GM21381 (cell line): ENCODE measurements around the gene MEI1.
"Not testable (repeated sequence)": the region's sequence is repeated elsewhere in the genome, so short reads cannot be mapped to it uniquely, and the experiment has no call there.

Experiments used
- ATAC-seq: cut with Tn5 transposase; IDR thresholded peaks from one replicate; pipeline ENCODE4 v1.9.1; 2021; ENCODE audit warnings: mild to moderate bottlenecking, moderate library complexity; ENCODE audit not compliant: unreplicated experiment

The MEI1 gene

DNA sequence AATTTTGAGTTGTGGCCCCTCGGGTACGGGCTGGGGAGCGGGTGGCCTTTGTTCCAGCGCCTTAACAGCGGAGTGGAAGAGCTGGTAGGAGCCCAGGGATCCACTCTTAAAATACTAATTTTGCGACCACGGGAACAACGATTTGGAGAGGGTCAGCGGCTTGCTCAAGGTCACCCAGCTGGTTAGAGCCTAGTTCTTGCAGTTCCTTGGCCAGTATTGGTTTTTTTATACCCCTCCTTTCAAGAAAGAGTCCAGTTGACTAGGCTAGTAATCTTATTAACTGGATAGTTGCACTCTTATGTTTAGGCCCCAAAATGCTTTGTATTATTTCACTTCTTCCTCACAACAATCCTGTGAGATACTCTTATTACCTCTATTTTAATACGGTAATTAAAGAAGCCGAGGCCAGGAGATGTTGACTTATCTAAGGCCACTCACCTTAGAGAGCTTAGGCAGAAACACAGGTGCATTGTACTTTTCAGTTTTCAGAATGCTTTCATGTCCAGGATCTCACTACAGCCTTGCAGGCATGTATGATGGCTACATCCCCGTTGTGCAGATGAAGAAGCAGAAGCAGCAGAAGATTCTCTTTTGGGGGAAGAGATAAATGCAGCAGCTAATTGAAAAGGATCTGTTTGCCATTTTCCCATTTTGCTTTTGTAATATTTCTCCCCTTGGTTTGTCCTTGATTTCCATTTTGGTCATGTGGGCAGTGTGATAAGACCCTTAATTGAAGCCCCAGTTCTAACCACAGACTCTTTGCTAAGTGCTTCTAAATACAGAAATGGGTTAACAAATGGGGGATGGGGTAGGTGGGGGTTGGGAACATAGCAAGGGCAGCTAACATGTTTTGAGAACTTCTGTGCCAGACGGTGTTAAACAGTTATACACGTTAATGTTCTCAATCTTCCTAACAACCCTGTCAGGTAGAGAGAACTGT, 135.0 kb downstream of the MEI1 start:
- no peak for ATAC-seq

DNA sequence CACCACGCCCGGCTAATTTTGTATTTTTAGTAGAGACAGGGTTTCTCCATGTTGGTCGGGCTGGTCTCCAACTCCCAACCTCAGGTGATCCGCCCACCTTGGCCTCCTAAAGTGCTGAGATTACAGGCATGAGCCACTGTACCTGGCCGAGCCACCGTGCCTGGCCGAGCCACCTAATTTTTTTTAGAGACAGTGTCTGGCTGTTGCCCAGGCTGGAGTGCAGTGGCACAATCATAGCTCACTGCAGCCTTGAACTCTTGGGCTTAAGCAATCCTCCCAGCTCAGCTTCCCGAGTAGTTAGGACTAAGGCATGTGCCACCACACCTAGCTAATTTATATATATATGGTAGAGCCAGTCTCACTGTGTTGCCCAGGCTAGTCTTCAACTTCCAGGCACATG, 136.2 kb downstream of the MEI1 start:
- not testable (repeated sequence) for ATAC-seq

DNA sequence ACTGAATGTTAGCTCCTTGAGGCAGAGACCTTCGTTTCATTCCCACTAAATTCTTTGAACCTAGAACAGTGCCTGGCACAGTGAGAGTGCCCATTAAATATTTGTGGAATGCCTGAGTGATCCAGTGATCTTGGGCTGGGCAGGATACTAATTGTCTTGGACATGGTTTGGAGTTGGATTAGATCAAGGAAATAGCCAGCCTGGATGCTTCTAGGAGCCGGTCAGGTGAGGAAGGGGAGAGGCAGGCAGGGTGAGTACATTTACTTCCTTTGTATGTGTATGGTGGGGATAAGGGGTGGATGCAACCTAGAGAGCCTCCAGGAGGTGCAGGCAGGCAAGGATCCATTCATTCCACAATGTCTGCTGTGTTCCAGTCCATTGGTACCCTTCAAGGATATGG, 137.2 kb downstream of the MEI1 start:
- no peak for ATAC-seq

DNA sequence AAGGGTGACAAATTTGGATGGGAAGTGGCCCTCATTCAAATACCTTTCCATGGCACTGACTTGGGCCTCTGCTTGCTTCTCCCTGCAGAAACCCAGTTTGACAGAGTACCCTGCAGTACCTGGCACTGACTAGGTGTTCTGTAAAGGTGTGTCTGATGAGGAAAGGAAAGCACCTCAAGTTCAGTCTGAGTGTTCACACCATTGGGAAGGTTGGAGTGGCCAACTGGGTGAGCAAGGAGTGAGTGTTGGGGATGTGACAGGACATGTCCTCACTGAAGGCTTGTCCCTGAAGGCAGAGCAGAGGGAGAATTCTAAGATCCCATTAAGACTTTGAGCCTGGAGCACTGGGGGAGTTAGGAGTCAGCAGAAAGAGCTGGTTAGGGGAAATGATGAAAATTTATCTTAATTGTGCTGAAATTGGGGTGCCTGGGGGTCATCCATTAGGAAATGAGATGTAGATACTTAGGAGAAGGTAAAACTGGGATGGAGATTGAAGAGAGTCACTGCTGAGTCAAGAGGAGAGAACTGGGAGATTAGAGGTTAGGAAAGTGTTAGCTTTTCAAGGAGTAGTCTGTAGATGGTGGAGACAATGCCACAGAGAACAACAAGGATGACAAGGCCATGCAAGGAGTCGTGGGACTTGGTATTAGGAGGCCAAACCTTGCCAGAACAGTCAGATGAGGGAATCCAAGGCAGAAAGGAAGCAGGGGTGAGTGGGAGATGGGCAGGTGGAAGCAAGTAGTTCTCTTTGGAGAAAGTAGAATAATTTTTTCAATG, 139.7 kb downstream of the MEI1 start:
- ATAC-seq = no peak

DNA sequence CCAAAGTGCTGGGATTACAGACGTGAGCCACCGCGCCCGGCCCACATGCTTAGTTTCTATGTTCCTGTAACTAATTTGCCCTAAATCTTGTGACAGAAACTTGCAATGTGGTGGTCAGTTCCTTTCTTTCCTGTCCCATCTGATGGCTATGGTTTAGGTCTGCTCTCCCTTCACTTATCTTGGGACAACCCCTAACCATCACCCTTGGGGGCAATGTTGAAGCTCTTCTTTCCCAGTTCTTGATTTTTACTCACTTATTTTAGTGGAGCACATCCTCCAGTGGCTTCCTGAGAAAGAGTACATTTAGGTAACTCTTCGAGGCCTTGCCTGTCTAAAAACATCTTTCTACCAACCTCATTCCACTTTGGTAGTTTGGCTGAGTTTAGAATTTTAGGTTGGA, 140.9 kb downstream of the MEI1 start:
- ATAC-seq = no peak

DNA sequence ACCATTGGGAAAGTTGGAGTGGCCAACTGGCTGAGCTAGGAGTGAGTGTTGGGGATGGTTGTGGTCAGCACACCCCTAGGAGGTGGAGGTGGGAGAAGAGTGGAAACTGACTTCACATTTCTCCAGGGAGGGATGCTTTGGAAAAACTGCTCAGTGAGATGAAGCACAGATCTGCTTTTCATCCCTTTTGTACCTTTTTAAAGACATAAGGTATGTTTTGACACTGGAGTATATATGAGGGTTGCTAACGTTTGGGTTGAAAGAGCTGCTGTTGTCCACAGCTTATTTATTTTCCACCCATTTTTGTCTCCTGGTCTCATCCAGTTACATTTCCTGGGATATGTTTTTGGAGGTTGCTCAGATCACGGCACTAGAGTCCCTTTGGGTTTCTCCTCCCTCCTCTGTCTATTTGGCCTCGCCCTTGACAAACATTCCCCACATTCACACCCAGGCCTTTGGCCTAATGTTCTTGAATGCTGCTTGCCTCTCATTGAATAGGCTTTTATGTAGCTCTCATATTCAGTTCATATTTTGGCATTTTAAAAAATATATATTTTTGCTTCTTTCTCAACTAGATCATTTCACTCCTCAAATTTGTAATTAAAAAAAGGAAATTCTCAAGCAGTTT, 141.9 kb downstream of the MEI1 start:
- ATAC-seq = no peak

DNA sequence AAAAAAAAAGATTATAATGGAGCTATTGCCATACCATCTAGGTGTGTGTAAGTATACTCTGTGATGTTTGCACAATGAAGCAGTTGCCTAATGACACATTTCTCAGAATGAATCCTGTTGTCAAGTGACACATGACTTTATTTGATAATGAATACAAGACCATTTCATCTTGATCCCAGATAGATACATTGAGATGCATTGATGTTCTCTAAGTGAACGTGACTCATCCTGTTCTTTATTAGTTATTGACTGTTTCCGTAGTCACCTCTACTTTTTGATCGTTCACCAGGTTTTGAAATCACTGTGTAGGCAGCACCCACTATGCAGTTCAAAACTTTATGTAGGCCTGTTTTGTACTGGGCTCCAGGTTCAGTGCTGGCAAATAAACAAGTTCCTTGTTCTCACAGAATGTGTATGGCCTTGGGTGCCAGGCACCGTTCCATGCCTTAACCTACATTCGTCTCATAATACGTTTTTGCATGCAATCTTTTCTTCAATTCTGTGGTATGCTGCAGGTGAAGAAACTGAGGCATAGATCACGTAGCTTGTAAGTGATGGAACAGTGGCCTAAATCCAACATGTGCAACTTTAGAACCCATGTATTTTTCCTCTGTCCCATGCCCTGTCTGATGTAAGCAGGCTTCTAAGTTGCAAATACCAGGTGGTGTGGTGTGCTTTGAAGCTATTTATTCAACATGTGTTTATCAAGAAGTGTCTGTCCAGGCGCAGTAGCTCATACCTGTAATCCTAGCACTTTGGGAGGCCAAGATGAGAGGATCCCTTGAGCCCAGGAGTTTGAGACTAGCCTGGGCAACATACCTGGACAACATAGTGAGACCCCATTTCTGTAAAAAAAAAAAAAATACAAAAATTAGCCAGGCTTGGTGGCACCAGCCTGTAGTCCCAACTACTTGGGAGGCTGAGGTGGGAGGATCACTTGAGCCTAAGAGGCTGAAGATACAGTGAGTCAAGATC, 144.0 kb downstream of the MEI1 start:
- no peak for ATAC-seq

DNA sequence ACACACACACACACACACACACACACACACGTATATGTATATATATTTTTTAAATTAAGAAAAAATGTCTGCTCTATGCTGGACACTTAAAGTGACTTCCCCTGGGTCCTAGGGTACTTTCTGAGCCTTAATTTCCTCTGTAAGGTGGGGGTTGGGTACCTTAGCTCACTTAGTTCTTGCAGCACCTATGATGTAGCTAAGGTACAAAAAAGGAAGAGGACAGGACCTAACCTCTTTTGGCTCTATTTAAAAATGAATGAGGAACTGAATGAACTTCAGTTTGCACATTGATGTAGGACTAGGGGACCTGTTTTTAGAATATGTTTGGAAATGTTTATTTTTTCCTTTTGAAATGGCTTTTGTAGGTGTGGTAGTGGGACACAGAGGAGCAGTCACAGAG, 144.7 kb downstream of the MEI1 start:
- no peak for ATAC-seq

- no peak for ATAC-seq
These were observed 145.2 kb downstream of the MEI1 start for GRCh38 chr22:41844513-41844912.

GRCh38 chr22:41845380-41846267, 146.3 kb downstream of the MEI1 start:
- no peak for ATAC-seq

- ATAC-seq = no peak
These were observed 147.1 kb downstream of the MEI1 start for GRCh38 chr22:41846268-41846987.

DNA sequence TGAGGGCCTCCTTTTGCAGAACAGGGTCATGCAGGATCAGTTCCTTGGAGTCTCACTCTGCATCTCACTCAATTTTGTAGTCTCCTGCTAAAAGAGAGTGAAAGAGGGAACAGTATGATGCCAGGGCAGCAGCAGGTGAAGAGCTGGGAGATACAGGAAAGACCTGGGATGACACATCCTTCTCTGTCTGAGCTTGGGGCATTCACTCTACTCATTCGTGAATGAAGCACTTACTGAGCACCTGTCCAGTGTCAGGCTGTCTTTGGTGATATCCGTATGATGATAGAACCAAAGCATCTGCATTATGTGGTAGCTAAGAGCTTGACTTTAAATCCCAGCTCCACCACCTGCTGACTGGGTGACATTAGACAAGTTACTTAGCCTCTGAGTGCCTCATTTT, 148.0 kb downstream of the MEI1 start:
- ATAC-seq = no peak

- ATAC-seq = no peak
These were observed 149.2 kb downstream of the MEI1 start for GRCh38 chr22:41848468-41848867.
